CD4-positive, alpha-beta T cell treated with Interleukin-6 for 4 hours (primary cell): ENCODE results near the gene SFR1.
A peak's percentile ranks its signal among the peaks of the same experiment; 100 is the strongest.
"Not testable (repeated sequence)": the region's sequence is repeated elsewhere in the genome, so short reads cannot be mapped to it uniquely, and the experiment has no call there.

Experiments used
- DNase-seq: peaks from one replicate; pipeline ENCODE4 v3.0.0-alpha.2; 2020; ENCODE audit warnings: mixed read lengths

The SFR1 gene

DNA sequence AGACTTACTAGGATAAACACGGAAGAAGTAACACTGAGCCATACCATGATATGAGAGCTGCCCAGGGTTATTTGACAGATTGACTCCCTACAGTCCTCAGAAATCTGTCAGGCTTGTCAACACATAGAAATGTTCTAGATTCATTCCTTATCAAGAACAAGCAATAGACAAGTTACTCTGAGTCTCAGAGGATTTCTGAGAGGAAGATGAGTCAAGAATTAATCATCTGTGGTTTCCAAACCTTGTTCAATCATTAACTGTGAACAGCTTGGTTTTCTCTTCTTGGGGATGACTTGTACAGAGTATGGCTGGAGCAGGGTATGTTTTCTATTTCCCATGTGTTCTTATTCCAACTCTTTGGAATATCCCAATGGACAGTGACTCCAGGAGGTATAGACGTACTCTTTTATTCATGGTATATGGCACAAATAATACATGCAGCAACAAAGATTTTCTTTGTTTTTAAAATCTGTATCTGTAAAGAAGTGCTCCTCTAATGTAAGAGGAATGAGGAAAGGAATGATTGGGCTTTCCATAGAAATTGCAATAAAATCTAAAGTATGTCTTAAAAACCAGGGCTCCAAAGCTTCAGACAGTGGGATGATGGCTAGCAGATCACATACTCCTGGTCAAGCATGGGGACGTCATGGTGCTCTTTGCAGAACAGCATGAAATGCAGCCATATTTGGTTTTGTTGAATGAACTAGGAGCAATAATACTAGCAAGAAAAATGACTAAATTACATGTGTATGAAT, 11.9 kb upstream of the SFR1 start:
- no peak for DNase-seq

DNA sequence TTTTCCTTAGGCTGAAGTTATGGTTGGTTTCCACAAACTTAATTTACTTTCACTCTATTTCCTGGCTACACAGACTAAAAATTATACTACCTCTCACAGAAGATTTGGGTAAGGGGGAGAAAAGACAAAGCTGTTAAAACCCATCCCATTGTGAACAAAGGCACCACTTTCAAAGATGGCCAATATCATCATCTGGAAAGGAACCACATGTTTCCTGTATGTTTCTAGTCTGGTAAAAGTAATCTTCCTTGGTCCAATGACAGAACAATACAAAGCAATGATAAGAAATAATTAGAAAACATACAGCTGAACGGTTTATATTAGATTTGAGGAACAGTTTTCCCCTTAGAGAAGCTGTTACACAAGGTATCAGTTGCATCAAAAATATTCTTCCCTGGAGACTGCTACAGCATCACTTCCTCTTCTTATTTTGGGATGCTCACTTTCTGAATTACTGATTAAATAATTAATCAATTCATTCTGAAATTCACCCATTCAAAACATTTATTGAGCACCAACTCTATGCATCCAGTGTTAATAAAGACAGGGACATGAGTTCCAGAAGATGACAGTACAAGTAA, 8.5 kb upstream of the SFR1 start:
- DNase-seq: no peak

DNA sequence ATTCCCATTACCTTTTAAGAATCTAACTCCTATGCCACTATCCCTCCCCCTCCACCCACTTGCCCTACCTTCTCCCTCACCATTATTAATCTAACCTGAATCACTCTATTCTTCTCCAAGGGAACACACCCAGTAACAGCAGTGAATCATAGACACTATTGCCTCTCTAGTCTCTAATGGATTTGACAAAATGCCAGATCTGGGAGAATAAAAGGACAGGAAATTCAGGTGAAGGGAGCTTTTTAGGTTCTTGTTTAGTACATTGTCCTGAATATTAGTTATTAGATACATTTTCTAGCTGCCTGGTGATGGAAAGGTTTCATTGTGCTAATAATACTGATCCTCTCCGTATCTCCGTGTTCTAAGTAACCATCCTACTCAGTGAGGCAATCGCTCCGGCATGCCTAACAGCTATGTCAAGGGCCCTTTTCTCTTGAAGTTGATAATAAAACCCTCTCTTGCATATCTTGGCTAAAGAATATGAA, 4.1 kb upstream of the SFR1 start:
- no peak for DNase-seq

DNA sequence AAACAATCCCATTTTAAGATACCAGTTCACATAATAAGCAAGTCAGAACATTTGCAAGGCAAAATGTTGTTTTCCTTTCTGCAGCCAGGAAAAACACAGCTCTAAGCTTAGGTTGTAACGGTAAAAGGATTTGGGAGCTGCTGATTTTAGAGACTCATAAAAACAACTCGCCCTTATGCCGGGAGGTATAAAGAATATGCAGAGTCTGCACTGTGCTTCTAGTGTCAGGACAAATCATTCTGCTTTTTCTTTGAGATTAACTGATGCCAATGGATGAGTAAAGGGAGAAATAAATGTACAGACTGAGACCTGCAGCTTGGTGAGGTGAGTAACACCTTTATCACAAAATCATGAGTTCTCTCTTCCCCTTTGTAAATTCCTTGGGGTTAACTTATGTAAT, 2.0 kb upstream of the SFR1 start:
- DNase-seq: no peak

DNA sequence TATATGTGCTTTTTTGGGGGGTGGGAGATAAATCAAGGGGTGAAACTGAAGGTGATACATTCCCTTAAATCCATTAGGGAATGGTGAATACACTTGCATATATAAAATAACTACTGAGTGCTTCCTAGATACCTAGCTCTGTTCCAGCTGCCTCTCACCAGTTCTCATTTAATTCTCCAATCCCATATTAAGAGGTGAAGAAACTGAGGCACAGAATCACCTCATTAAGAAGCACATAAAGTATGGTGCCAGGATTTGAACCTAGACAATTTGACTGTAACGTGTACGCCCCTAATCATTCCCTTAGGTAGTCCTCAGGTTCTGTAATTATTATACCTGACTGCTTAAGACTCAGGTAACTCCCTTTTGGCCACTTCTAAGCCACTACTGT, 1.5 kb upstream of the SFR1 start:
- no peak for DNase-seq

DNA sequence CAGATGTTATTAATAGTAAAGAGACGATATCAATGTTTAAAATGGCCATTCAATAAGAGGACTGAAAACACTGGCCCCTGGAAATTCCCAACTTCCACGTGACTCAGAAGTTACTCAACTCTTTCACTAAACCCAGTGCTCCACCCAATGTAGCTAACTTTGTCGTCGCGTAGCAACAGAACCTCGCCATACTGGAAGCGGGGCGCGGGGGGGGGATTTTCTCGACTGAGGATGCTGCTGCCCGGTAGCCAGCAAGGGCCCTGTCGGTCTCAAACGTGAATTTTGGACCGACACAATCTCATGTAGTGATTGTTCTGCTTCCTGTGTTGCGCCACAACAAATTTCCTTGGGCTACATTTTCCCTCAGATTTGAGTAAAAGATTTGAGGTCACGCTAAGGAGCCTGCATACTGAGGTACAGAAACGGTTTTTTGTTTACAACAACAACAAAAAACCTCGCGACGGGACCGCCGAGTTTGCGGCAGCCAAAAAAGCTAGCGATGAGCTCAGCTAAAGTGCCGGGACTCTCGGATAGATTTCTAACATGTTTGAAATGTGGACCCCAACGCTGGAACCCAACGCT, 977 bp upstream of the SFR1 start:
- DNase-seq: peak; percentile 86

DNA sequence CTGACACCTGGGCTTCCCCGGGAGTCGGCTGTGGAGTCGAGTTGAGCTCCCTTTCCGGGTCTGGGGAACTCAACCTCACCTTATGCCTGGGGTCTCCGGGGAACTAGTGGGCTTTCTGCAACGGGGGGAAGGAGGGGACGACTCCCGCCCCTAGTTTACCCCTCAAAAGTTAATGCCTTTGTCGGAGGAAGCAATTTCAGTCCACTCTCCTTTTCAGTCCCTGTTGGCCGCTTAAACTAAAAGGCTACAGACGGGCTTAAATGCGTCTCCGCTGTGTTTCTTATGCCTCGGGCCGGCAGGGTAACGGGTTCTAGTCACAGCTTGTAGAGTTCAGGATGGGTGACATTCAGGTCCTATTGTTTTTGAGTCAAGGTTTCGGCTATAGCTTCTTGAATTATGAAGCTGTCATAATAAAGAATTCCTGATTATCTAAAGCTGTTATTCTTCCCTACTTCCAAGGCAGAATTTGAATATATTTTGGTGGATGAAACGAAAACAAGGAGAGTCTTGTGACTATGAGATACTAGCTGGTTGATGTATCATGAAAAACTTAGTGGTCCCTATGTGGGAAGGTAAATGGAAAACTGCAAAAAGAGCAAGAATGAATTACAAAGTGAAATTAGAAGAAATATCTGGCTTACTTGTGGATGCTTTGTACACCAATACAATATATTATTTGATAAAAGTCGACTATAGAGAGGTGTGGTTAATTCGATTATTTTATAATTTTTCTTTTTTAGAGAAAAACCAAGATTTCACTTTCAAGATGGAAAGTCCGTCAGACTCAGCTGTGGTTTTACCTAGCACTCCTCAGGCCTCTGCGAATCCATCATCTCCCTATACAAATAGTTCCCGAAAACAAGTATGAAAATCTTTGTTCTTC, 495 bp downstream of the SFR1 start:
- no peak for DNase-seq

DNA sequence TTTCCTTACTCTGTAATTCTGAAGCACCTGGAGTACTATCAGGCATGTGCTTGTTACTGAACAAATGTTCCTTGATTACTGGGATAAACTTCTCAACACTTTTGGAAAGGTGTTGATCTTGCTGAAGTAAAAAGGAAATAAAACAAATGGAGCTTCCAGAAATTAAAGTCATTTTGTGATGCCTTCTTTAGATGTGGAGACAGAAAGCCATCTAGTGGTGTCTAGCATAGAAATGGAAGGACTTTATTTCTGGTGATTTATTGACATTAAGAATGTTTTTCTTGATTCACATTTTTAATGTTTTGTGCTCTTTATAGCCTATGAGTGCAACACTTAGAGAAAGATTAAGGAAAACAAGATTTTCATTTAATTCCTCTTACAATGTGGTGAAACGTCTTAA, 1.4 kb downstream of the SFR1 start:
- no peak for DNase-seq

DNA sequence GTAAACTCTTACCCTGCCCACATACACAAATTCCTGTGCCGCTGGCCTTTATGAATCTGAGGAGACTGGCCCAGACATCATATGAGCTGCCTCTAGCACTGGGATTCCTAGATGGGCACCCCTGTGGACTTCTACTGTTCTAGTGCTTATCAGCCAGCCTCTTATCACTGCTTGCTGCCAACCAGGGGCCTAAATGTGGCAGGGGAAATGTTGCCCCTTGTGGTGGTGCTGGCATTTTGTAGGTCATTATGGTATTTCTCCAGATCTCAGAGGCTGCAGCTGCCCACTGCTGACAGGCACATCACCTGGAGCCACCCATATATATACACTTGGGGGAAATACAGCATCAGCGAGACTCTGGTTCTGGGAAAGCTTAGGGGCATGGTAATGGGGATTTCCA, 5.4 kb downstream of the SFR1 start:
- DNase-seq: peak; percentile 8

DNA sequence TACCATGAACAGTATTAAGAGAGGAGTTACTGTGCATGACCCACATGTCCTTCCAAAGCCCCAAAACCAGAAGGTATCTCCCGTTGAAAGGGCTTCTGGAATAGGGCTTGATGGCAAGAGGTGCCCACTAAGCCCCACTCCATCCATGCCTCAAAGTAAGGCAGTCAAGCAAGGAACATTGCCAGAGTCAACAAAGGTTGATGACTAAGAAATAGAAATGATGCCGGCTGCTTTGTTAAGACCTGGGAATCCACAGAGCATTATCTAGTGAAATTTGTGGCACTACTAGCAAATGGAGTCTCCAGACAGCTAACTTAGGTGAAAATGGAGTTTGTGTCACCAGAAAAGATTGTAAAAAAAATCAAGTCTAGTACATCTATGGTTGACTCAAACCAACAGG, 6.2 kb downstream of the SFR1 start:
- DNase-seq: no peak

DNA sequence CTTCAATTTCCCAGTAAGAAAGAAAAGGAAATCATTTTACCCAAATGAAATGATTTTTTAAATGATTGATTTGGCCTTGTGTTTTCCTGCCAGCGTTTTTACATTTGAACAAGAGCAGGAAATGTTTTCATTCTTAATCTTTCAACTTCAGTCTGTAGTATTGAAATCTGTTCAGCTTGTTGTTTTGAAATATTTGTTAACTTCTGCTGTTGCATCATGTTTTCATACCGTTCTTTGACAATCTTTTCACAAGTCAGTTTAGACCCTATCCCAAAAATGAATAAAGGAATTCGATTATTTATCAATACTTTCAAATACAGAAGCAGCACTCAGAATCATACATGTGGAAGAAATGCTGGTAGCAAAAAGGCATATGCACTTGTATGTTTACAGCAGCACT, 8.1 kb downstream of the SFR1 start:
- no peak for DNase-seq

DNA sequence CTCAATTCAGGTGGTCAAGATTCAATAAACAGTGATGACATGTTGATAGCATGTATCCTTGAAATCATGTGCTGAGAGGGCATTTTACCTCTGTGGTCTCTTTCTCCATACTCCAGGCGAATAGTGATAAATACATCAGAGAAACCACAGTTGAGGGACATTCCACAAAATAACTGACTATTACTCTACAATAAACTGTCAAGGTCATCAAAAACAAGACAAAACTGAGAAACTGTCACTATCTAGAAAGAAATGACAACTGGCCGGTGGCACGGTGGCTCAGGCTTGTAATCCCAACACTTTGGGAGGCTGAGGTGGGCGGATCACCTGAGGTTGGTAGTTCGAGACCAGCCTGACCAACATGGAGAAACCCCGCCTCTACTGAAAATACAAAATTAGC, 16.2 kb downstream of the SFR1 start:
- DNase-seq: no peak

DNA sequence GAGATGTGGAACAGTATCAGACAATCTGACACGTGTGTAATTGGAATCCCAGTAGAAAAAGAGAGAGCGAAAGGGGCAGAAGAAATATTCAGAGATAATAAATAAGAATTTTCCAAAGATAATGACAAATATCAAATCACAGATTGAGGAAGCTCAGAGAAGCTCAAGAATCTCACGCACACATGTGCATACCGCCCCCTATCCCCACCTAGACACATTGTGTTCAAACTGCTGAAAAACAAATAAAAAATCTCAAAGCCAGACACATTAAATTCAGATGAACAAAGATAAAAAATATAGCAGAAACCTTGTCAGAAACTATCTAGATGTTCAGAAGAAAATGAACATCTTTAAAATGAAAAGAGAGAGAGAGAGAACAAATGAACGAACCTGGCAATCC, 17.2 kb downstream of the SFR1 start:
- peak; percentile 12 for DNase-seq

DNA sequence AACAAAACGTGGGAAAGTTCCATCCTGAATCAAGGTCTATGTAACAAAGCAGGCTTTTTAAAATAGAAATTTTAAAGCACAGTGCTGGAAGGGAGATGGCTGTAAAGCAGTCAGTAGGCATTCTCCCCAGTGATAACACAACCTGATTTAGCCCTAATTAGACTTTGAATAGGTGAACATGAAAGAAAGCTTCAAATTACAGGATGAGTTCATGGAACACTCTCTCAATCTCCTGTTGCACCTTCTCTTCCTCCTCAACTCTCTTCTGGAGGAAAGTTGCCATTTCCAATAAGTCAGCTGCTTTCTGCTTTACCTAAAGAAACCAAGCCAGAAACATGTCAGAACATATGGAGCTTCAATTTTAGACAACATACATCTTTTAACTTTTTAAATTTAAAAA, 20.1 kb downstream of the SFR1 start:
- DNase-seq: no peak

DNA sequence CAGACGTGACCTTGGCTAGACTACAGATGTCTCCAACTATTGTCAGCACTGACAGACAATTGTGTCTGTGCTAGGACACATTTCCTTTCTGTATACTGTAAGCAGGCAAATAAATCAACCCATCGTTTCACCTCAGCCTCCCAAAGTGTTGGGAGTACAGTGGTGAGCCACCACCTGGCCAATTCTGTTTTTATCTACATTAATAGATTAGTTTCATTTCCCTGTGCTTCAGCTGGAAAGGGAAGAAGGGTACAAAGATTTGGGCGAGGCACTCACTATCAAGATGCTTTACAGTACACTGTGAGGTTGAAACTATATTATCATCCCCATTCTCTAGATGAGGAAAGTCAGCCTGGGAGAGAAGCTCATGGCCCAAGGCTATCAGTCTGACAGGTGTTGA, 21.9 kb downstream of the SFR1 start:
- DNase-seq: no peak

DNA sequence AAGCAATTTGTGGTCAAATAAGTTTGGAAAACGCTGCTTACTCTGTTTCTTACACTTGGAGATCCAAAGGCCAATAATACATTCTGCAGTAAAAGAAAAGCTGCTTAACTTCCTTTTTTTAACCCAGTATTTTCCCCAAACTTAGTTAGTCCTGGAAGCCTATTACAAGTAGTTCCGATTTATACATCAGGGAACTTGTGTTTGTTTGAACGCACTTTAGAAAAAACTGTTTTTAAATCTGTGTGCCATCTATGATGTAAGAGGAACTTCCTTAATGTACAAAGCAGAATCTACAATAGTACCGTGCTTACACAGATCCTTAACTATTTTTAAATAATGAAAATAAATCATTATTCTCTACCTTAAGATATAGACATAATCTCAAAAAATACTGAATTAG, 23.0 kb downstream of the SFR1 start:
- DNase-seq: no peak

DNA sequence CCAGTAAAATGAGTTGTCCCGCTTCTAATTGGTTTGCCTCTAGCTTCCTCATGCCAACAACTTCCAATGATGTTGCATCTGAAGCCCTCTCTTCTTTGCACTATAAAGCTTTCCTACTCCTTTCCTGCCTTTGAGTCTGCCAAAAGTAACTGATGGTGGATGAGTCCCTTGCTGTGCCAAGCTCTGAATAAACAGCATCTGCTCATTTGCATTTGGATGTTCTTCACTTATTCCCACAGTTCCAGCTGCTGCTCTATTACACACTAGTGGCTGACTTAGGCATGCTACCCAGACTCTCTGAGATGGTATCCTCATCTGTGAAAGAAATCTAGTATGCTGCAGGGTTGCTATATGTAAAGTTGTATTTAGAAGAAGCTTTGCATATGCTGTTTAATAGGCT, 24.9 kb downstream of the SFR1 start:
- DNase-seq: no peak

DNA sequence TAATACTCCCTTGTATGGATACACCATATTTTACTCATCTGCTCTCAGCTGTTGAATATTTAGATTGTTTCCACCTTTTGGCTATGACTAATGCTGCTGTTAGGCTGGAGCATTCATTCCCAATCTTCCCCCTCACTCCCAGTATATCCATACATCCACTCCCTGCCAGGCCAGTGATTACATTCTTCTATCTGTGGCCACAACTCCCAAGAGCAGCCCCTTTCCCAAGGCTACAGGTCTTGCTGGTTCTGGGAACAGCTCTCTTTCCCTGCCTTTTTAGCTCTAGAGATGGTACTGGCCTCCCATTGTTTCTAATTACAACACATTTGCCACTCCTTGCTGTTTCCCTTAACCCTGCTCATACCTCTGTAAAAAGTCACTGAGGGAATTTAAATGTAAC, 28.2 kb downstream of the SFR1 start:
- no peak for DNase-seq

DNA sequence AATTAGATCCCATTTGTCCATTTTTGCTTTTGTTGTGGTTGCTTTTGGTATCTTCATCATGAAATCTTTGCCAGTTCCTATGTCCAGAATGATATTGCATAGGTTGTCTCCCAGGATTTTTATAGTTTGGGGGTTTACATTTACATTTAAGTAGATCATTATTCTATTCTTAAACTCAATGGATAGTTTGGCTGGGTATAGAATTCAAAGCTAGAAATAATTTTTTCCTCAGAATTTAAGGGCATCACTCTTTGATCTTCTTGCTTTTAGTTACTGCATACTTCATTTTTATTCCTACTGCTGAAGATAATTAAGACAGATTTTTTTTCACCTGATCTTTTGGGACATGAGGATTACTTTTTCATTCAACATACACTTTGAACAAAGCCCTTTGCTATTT, 29.8 kb downstream of the SFR1 start:
- no peak for DNase-seq

DNA sequence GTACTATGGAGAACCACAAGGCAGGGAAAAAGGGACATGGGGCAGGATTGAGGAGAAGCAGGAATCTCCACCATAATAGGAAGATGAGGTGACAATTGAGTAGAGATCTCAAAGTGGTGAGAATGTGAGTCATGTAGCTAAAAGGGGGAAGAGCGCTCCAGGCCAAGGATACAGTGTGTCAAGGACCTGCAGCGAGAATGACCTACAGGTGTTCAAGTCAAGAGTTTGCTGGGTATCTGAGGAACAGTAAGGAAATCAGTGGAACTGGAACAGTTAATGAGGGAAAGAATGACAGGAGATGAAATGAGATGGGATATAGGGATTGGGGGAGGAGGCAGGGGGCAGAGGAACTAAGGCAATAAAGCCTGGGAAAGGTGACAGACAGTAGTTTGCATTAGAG, 33.6 kb downstream of the SFR1 start:
- no peak for DNase-seq

DNA sequence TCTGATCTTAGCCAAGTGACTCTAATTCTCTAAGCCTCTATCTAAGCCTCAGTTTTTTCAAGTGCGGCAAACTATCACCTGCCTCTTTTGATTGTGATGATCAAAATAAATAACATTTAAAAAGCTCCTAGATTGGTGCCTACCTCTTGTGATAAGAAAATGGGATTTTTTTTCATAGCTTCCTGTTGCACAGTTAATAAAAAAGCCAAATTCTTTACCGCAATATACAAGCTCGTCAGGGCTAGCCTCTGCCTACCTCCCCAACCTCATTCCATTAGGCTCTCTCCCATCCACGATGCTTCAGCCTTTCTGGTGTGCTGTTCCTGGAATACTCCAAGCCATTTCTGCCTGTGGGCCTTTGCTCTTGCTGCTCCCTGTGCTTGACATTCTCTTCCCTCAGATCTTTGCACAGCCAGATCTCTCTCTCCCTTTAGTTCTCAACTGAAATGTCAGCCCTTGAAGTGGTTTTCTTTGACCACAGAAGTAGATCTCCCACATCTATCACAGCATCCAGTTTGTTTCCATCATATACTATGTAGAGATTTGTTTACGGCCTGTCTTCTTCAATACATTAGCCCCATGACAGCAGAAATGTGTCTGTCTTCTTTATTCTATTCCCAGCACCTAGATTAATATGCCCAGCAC, 48.8 kb downstream of the SFR1 start:
- DNase-seq: peak; percentile 5

DNA sequence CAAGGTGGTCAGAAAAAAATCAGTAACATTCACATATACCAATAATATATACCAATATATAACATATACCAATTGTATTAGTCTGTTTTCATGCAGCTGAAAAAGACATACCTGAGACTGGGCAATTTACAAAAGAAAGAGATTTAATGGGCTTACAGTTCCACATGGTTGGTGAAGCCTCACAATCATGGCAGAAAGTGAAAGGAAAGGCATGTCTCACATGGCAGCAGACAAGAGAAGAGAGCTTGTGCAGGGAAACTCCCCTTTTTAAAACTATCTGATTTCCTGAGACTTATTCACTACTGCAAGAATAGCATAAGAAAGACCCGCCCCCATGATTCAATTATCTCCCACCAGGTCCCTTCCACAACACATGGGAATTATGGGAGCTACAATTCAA, 52.2 kb downstream of the SFR1 start:
- DNase-seq: not testable (repeated sequence)
